SIG-M5 treated with dmso at 0.1 percent for 504 hours (cell line): ENCODE data around the gene OR5D13.

ENCODE experiments used
- DNase-seq: peaks from one replicate; lab custom pipeline; 2025; ENCODE audit not compliant: unreplicated experiment; lab: John Stamatoyannopoulos, UW

Gene OR5D13

DNA sequence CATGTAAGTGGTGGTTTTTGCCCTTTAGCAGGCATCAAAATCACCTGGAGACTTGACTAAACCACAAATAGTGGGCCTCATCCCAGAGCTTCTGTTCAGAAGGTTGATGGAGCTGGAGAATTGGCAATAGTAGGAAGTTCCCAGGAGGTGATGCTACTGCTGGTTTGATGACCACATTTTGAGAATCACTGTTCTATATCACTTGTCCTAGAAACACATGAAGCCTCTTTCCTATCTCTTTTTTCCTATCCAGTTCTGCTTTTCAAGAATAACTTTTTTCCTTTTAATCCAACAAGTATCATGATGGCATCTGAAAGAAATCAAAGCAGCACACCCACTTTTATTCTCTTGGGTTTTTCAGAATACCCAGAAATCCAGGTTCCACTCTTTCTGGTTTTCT lies at the start of gene OR5D13:
TSS of gene OR5D13 (plus strand) at position 301 of the 400 bp plus-strand sequence. CDS start at position 301, 0 bp downstream.
- DNase-seq, result no peak

GRCh38 chr11:55726715-55727324 lies 46.4 kb upstream of the OR5D13 start:
- no peak for DNase-seq

DNA sequence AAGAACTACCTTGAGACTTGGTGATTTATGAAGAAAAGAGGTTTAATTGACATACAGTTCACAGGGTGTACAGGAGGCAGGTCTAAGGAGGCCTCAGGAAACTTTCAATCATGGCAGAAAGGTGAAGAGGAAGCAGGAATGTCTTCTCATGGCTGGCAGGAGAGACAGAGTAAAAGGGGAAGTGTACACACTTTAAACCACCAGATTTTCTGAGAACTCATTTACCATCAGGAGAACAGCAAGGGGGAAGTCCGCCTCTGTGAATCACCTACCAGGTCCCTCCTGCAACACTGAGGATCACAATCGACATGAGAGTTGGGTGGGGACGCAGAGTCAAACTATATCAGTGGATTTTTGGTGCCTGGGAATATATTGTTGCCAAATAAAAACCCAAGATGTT lies 40.3 kb upstream of the OR5D13 start:
- no peak for DNase-seq

DNA sequence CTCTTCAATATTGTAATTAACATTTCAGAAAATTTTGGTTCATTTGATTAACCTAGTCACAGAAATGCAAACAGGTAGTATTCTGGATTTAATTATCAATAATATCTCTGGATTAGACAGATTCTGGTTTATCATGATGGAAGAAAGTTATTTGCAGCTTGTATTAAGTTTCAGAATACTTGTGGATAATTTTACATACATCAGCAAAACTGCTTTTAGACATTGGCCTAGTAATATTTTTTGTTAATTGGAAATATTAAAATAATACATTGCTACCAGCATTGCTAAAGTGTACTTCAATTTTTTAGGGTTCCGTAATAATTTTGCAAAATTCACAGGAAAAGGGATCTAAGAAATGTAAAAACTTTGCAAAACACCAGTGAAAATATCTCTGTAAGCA lies 18.4 kb downstream of the OR5D13 start:
- no peak for DNase-seq

DNA sequence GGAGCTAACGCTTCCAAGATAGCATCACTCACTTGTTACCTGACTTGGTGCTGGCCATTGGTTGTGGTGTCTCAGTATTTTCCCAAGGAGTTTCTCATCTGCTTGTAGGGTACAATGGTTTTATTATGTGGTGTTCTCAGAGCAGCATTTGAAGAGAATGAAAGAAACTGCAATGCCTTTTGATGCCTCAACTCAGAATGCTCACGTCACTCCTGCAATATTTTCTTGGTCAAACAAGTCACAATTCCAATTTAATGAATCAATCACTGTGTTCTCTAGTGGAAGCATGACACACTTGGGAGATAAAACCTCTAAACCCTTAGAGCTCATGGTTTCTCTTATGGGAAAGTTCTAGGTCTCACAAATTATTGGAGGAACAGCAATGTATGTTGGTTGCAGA lies 20.1 kb downstream of the OR5D13 start:
- no peak for DNase-seq

DNA sequence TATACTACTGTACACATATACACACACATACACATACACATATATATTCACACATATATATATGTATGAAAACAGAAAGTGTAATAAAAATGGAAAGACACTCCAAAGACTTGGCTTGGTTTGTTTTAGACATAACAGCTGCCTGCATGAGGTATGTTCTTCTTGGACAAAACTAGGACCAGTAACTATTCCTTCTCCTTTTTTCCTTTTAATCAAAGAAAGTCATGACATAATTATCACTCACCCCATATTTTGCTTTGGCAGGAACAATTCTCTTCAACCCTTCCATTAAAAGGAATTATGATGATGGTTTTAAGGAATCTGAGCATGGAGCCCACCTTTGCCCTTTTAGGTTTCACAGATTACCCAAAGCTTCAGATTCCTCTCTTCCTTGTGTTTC lies 22.0 kb downstream of the OR5D13 start, which contains the start of gene OR5D14:
TSS of gene OR5D14 (plus strand) at position 301 of the 400 bp plus-strand sequence. CDS start at position 301, 0 bp downstream.
- DNase-seq, result no peak

GRCh38 chr11:55806248-55806647 lies 33.0 kb downstream of the OR5D13 start:
- no peak for DNase-seq

DNA sequence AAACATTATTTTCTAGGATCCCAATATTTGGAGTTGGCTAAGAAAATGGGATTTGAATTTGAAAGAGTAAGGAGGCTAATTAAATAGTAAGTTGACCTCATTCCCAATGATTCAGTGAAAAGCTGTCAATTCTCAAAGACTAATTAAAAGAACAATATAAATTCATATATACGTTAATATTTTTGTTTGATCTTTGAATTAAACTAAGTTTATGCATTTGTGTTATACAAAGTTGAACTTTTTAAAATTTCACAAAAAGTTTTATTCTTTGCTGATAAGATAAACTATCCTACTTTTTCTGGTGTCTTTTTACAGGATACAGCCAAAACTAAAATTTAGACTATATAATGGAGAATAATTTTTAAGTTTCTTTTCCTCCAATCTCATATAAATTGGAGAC lies 37.8 kb downstream of the OR5D13 start, which contains the start of gene OR5L1:
TSS of gene OR5L1 (plus strand) at position 301 of the 400 bp plus-strand sequence. CDS start 100 bp downstream, outside the sequence.
- DNase-seq, result no peak

GRCh38 chr11:55819330-55819729 lies 46.1 kb downstream of the OR5D13 start, which contains the start of gene OR5D18:
OR5D18 (plus strand) TSS chr11:55819630; CDS start chr11:55819630, 0 bp downstream.
- no peak for DNase-seq
